WERI-Rb-1 (cell line): ENCODE results near the gene CHEK2.
"Not testable (repeated sequence)": the region's sequence is repeated elsewhere in the genome, so short reads cannot be mapped to it uniquely, and the experiment has no call there.

Experiments
- DNase-seq: peaks from one replicate; pipeline ENCODE4 v3.0.0-alpha.2; 2020
- H3K27ac ChIP-seq: fragments of 250-450 bp; sonication (Bioruptor Pico); 2 replicates; pipeline ENCODE4 v1.5.1; 2020; ENCODE audit warnings: mild to moderate bottlenecking, moderate library complexity
- H3K27me3 ChIP-seq: fragments of 250-450 bp; sonication (Bioruptor Pico); 2 replicates; pipeline ENCODE4 v1.5.1; 2021; ENCODE audit warnings: mild to moderate bottlenecking, low read depth, moderate library complexity; ENCODE audit not compliant: insufficient read depth, severe bottlenecking
- H3K36me3 ChIP-seq: fragments of 250-450 bp; sonication (Bioruptor Pico); 2 replicates; pipeline ENCODE4 v1.5.1; 2020; ENCODE audit warnings: mild to moderate bottlenecking, moderate library complexity
- H3K4me3 ChIP-seq: 2 replicates; pipeline ENCODE4 v1.5.1; 2011; ENCODE audit warnings: low read depth, mild to moderate bottlenecking, control low read depth, low read length
- H3K9me3 ChIP-seq: fragments of 250-450 bp; sonication (Bioruptor Pico); 2 replicates; pipeline ENCODE4 v1.5.1; 2021; ENCODE audit warnings: mild to moderate bottlenecking, moderate library complexity; ENCODE audit not compliant: severe bottlenecking
- CTCF ChIP-seq: IDR thresholded peaks from 2 replicates; pipeline ENCODE4 v1.5.1; 2011; ENCODE audit warnings: low read depth, mild to moderate bottlenecking, control low read depth, inconsistent platforms, low read length

CHEK2 gene

GRCh38 chr22:28669387-28669786, 72.2 kb downstream of the CHEK2 start:
- Histone ChIP-seq H3K9me3 (peaks cover 3% of the 10 kb centered on the region), H3K36me3 (peaks cover 2% of the 10 kb centered on the region; the same call in 1 of the 2 replicates), H3K27ac (no peak overlapping the region), H3K4me3 (no peak overlapping the region), H3K27me3 (no peaks in the 10 kb centered on the region)
- DNase-seq = no peak
- no peak for TF ChIP-seq CTCF

- not testable (repeated sequence) for H3K27ac ChIP-seq, H3K27me3 ChIP-seq, H3K9me3 ChIP-seq, H3K36me3 ChIP-seq, H3K4me3 ChIP-seq, DNase-seq
Observed at GRCh38 chr22:28663569-28663942, 78.1 kb downstream of the CHEK2 start.

- DNase-seq = no peak
- Histone ChIP-seq H3K36me3 (no peaks in the 10 kb centered on the region), H3K27me3 (no peaks in the 10 kb centered on the region), H3K4me3 (no peak overlapping the region), H3K27ac (no peak overlapping the region), H3K9me3 (no peaks in the 10 kb centered on the region)
- TF ChIP-seq CTCF = no peak
Observed at GRCh38 chr22:28658448-28658847, 83.2 kb downstream of the CHEK2 start.

GRCh38 chr22:28656181-28656580, 85.4 kb downstream of the CHEK2 start:
- Histone ChIP-seq H3K4me3 (no peak overlapping the region), H3K36me3 (no peaks in the 10 kb centered on the region), H3K9me3 (no peaks in the 10 kb centered on the region), H3K27me3 (no peaks in the 10 kb centered on the region), H3K27ac (no peak overlapping the region)
- no peak for DNase-seq
- no peak for TF ChIP-seq CTCF

GRCh38 chr22:28650463-28650862, 91.2 kb downstream of the CHEK2 start:
- DNase-seq = no peak
- Histone ChIP-seq H3K27me3 (no peaks in the 10 kb centered on the region), H3K36me3 (no peaks in the 10 kb centered on the region; the same call in 1 of the 2 replicates), H3K4me3 (no peak overlapping the region), H3K27ac (no peak overlapping the region), H3K9me3 (no peaks in the 10 kb centered on the region)
- no peak for TF ChIP-seq CTCF

- H3K9me3 ChIP-seq = no peaks in the 10 kb centered on the region
- DNase-seq = no peak
- H3K4me3 ChIP-seq = no peak overlapping the region
- H3K27ac ChIP-seq = no peak overlapping the region
- TF ChIP-seq CTCF = no peak
- H3K36me3 ChIP-seq = no peaks in the 10 kb centered on the region; the same call in 1 of the 2 replicates
- no peaks in the 10 kb centered on the region for H3K27me3 ChIP-seq
Observed at GRCh38 chr22:28648792-28649191, 92.8 kb downstream of the CHEK2 start.
